ENCODE data around the gene TBC1D16.
"Not testable (repeated sequence)": the region's sequence is repeated elsewhere in the genome, so short reads cannot be mapped to it uniquely, and the experiment has no call there.

TBC1D16 gene

DNA sequence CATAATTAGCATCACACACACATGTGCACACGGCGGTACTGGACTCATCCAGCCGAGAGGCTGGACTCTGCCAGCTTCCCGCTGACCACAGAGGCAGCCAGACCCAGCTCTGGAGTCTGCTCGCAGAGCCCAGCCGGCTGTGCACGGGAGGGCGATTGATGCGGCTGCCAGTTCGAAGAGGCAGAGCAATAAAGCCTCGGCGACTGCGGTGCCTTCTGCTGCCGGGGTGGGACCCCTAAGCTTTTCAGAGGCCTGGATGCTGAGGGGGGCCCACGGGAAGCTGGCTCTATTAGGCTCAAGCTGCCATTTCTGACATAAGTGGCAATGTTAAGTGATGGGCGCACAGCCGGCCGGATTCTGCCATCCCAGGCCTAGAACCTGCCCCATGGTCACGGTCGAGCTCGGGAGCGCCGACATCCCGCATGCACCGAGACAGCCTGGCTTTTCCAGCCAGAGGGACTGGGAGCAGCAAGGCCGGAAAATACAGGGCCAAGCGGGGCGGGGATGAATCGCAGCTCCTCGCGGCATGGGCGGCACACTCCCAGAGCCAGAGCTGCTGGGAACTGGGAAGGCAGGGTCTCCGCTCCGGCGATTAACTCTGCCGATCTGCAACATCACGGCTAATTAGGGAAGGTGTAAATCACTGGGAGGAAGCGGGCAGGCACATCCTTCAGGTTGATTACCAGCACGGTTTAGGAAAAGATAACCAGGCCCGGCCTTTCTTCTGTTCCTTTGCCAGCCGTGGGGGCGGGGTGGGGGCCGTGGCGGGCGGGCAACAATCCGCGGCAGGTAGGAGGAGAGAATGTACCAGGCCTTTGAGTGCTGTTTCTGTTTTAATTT, 57.7 kb downstream of the TBC1D16 start:
- in situ Hi-C loops (cut with HindIII; ENCODE audit: low sequenced_read_pairs) = loop anchor here (5.0 kb wide), 2 partner anchors 86 to 186 kb away; no protein-coding TSS in a partner anchor

DNA sequence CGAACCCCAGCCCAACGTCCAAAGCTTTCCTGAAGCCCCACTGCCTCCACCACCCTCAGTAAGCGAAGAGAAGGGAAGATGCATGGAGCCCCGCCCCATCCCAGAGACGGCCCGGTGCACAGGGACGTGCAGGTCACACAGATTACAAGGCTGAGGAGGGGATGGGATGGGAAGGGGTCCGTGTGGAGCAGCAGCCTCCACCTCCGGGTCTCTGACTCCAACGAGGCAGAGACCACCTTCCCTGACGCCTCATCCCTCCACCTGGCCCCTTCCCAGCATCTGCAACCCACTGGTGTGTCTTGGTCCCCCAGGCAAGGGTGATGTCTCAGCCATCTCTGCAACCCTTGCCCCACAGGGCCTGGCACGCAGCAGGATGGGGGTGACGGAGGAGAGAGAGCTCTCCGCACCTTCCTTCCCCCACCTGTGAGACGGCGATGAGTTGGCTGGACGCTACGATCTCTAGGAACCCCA, 58.5 kb downstream of the TBC1D16 start:
- in situ Hi-C loops (cut with HindIII; ENCODE audit: low sequenced_read_pairs) = loop anchor here (5.0 kb wide), 2 partner anchors 85 to 185 kb away; no protein-coding TSS in a partner anchor

DNA sequence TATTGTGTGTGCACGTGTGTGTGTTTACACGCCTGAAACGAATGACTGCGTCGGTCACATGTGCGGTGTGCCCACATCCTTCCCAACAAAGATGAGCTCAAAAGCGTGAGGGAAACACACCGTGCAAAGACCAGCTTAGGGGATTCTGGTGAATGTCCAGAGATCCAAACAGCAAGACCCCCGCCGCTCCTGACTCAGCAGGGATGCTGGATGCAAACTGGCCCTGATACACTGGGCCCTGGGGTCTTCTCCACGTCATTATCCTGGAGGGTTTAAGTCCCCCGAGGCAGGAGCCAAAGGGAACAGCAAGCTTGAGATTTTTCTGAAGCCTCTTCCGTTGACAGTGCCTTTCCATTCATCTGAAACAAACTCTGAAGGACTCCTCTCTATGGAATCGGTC, 59.2 kb downstream of the TBC1D16 start:
- in situ Hi-C loops (cut with HindIII; ENCODE audit: low sequenced_read_pairs) = loop anchor here (5.0 kb wide), 2 partner anchors 84 to 184 kb away; no protein-coding TSS in a partner anchor

DNA sequence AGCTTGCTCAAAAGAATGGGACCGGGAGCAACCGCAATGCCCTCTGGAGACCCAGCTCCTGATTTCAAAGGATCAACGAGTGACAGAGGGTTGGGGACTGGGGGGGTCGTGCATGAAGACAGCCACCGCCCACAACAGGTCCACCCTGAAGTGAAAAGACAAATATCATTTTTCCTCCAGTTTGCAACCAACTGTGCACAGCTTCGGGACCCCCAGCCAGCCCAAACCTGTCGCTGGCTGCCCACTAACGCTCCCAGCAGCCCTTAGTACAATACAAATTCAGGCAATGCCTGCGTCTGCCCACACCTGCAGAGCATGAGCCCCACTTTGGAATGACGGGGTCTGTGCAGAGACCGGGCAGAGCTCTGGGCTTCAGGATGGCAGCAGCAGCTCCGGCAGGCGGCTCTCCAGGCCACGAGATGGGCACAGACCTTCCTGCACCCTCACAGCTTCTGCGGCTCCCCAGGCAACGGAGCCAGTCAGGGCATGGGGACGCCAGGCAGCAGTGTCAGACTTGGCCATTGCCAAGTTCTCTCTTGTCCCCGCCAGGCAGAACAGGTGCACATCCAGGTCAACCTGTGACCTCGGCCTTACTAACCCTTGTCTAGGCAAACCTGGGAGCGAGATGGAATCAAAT, 60.1 kb downstream of the TBC1D16 start:
- in situ Hi-C loops (cut with HindIII; ENCODE audit: low sequenced_read_pairs) = loop anchor here (5.0 kb wide), 2 partner anchors 83 to 183 kb away; no protein-coding TSS in a partner anchor

DNA sequence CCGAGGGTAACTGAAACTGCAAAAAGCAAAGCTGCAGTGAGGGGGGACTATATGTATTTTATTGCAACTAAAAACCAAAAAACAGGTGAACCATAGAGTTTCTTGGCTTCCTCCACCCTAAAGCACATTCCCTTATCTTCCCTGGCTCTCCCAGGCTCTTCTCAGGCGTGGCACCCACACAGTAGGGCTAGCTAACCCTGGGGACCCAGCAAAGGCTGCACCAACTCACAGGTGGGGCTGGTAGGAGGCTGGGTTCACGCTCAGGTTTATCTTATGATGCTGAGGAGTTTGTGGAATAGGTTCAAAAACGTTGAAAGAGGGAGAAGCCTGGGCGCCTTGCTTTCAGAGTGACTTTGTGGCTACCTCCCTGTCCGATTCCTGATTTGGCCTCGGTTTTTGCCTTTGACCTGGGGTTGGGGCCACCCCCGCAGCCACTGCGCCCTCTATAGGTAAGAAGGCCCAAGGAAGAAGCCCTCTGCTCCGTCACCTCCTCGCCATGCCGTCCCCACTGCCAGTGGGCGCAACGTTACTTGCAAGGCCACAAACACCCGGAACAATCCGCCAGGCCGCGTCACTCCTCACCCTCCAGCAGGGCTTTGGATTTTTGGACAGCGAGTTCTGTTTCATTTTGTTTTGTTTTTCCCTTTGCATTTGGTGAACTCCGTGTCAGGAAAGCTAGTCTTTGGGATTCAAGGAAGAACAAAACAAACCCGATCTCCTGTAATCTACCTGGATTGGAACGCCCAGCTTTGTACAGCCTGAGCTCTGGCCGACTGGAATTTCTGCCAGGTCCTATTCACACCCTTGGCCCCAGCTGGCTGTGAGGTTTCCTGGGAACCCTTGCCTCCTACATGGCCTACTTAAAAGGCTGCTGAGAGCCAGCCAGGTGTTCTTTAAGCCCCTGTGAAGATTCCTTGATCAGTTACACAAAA, 60.8 kb downstream of the TBC1D16 start:
- in situ Hi-C loops (cut with HindIII; ENCODE audit: low sequenced_read_pairs) = loop anchor here (5.0 kb wide), 2 partner anchors 83 to 183 kb away; no protein-coding TSS in a partner anchor

DNA sequence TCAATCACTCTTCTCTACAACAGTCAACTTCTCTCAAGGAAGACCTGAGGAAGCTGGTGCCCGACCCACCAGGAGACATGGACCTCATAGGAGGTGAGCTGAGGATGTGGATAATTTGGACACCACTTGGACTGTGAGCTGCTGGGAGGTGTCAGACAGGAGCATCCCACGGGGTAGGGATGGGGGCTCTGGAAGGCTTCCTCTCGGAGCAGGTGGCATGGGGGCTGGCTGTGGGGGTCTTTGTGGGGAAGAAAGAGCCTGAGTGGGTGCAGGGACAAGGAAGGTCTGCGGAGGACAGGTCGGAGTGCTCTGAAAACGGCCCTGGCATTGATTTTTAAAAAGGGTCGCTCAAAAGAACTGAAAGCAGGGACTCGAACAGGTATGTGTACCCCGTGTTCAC, 64.0 kb downstream of the TBC1D16 start:
- in situ Hi-C loops (cut with HindIII; ENCODE audit: low sequenced_read_pairs) = no loop called here

DNA sequence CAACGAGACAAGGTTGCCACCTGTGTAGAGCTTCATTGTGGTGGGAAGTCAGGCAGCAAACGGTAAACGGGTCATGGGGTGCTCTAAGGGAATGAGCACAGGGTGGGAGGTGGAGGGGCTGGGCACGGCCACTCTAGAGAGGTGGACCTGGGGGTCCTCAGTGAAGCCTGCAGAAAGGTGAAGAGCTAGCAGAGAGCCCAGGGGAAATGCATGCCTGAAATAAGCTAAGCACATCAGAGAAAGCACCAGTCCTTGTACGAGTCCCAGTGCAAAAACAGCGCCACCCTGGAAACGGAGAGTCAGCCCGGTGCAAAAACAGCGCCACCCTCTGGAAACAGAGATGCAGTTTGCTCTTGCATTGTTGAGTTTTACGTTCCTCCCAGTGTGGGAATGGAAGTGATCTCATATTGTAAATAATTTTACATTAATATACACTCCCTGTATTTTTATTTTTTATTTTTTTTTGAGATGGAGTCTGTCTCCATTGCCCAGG, 65.0 kb downstream of the TBC1D16 start:
- in situ Hi-C loops (cut with HindIII; ENCODE audit: low sequenced_read_pairs) = no loop called here

DNA sequence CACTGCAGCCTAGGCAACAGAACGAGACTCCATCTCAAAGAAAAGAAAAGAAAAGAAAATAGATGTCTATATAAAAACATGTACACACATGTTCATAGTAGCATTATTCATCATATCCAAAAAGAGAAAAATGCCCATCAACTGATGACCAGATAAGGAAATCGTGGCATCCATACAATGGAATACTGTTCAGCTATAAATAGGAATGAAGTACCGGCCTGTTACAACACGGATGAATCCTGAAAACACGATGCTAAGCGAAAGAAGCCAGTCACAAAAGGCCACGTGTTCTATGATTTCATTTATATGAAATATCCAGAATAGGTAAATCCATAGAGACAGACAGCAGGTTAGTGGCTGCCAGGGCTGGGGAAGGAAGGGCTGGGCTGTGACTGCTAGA, 65.8 kb downstream of the TBC1D16 start:
- in situ Hi-C loops (cut with HindIII; ENCODE audit: low sequenced_read_pairs) = no loop called here

DNA sequence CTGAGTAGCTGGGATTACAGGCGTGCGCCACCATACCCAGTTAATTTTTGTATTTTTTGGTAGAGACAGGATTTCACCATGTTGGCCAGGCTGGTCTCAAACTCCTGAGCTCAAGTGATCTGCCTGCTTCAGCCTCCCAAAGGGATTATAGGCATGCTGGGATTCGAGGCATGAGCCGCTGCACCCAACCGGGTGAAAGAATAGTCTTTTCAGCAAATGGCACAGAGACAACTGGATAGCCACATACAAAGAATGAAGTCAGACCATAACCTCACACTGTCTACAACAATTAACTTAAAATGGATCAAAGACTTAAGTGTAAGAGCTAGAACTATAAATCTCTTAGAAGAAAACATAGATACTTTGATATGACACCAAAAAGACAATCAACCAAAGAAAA, 67.6 kb downstream of the TBC1D16 start:
- in situ Hi-C loops (cut with HindIII; ENCODE audit: low sequenced_read_pairs) = no loop called here

DNA sequence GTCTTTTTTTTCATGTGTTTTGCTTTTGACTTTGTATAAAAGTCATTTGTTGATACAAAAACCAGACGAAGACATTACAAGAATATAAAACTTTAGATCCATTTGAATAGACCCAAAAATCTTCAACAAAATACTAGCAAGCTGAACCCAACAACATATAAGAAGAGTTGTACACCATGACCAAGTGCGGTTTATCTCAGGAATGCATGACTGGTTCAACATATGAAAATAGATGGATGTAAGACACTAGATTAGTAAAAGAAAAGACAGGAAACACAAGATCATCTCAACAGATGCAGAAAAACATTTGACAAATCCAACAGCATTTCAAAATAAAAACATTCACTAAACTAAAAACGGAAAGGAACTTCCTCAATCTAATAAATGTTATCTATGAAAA, 69.0 kb downstream of the TBC1D16 start:
- in situ Hi-C loops (cut with HindIII; ENCODE audit: low sequenced_read_pairs) = no loop called here

DNA sequence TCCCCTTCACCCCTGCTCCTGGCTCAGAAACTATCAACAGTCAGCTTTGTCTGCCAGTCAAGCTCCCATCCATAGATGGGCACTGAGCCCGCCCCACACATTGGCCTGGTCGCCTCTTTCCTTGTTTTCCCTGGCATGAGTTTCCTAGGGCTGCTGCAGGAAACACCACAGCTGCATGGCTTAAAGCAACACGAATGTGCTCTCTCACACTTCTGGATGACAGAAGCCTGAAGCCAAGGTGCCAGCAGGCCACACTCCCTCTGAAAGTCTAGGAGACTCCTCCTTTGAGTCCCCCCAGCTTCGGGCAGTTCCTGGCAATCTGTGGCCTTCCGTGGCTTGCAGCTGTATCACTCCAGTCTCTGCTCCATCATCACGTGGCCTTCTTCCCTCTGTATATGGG, 69.9 kb downstream of the TBC1D16 start:
- in situ Hi-C loops (cut with HindIII; ENCODE audit: low sequenced_read_pairs) = no loop called here

DNA sequence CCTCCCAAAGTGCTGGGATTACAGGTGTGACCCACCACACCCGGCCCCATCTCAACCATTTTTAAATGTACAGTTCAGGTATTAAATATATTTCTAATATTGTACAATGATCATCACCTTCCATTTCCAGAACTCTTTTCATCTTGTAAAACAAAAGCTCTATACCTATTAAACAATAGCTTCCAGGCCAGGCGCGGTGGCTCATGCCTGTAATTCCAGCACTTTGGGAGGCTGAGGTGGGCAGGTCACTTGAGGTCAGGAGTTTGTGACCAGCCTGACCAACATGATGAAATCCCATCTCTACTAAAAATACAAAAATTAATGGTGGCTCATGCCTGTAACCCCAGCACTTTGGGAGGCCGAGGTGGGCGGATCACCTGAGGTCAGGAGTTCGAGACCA, 73.2 kb downstream of the TBC1D16 start:
- in situ Hi-C loops (cut with HindIII; ENCODE audit: low sequenced_read_pairs) = not testable (repeated sequence)

DNA sequence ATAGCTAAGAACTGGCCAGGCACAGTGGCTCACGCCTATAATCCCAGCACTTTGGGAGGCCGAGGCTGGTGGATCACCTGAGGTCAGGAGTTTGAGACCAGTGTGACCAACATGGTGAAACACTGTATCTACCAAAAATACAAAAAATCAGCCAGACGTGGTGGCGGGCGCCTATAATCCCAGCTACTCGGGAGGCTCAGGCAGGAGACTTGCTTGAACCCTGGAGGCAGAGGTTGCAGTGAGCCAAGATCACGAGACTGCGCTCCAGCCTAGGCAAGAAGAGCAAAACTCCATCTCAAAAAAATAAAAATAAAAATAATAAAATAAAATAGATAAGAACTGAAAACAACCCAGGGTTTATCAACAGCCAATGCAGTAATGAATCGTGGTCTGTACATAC, 74.1 kb downstream of the TBC1D16 start:
- in situ Hi-C loops (cut with HindIII; ENCODE audit: low sequenced_read_pairs) = not testable (repeated sequence)

DNA sequence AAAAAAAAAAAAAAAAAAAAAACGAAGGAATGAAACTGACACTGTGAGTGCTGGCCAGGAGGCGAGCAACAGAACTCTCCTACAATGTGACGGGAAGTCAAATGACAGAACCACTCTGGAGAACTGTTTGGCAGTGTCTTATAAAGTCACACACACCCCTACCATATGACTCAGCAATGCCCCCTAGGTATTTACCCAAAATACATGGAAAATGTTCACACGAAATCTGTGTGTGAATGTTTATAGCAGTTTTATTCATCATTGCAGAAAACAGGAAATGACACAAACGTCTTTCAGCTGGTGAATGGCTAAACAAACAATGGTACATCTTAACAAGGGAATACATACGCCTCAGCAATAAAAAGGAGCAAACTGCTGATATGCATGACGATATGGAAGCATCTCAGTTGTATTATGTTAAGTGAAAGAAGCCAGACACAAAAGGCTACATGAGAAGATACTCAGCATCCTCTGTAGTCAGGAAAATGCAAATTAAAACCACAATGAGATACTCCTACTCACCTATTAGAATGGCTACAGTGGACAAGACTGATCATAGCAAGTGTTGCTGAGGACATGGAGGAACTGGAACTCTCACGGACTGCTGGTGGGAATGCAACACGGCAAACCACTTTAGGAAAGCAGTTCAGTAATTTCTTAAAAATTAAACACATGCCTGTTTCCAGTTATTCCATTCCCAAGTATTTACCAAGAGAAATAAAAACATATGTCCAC, 74.7 kb downstream of the TBC1D16 start:
- in situ Hi-C loops (cut with HindIII; ENCODE audit: low sequenced_read_pairs) = no loop called here

DNA sequence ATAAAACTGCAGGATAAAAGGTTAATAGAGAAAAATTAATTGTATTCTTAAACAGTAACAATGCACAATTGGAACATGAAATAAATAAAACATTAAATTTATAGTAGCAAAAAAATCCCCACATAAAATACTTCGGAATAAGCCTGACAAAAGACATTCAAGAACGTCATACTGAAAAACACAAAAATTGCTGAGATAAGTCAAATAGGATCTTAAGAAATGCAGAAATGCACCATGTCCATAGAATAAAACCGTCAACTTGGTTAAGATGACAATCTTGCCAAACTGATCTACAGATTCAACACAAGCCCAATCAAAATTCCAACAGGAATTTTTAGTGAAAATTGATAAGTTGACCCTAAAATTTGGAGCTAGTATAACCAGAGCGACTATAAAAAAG, 76.6 kb downstream of the TBC1D16 start:
- in situ Hi-C loops (cut with HindIII; ENCODE audit: low sequenced_read_pairs) = no loop called here

DNA sequence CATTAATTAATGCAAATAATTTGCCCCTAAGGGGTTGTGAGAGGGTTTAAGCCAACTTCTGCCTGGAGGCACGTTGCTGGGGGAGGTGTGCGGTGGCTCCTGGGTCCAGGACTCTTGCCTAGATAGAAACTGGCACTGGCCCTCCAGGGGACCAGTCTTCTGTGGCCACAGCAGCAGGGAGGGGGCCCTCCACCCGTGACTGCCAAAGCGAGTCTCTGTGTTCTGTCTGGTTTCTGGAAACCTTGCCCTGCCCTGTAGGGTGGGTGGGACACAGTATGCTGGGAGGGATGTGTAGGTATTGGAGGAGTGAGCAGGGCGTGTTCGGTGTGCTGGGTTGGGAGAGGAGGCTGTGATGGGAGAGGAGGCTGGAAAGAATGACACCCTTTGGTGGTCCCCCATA, 78.8 kb downstream of the TBC1D16 start:
- in situ Hi-C loops (cut with HindIII; ENCODE audit: low sequenced_read_pairs) = no loop called here

DNA sequence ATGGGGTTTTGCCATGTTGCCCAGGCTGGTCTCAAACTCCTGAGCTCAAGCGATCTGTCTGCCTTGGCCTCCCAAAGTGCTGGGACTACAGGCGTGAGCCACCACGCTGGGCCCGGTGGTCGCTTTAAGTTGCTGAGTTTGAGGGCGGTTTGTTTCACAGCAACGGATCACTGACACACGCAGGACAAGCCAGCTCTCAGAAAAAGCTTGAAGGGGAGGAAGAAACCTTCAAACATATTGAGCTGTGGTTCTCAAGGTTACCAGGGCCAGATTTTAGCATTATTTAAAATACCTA, 79.3 kb downstream of the TBC1D16 start:
- in situ Hi-C loops (cut with HindIII; ENCODE audit: low sequenced_read_pairs) = not testable (repeated sequence)

DNA sequence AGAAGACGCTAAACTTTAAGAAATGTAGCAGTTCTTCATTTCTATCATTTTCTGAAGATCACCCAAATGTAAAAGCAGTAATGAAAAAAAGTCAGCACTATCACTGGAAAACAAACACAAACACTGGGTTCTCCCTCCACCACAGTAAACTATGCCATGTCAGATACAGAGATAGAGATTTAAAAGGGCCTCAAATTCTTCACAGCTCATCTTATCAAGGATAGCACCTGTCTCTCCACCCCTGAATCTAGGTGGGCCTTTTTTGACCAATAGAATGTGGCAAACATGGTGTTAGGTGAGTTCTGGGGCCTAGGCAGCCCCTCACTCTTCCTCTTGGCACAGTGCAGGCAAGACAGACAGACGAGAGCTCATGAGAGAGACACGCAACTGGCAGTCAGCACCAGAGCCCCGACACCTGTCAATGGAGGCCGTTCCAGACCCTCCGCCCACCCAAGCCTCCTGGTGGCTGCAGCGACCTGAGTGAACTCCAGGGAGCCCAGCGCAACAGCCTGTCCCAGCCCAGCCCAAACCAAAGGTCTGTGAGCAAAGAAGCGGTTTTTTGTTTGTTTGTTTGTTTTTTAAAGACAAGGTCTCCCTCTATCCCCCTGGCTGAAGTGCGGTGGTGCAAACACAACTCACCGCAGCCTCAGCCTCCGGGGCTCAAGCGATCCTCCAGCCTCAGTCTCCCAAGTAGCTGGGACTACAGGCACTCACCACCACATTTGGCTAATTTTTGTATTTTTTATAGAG, 79.8 kb downstream of the TBC1D16 start:
- in situ Hi-C loops (cut with HindIII; ENCODE audit: low sequenced_read_pairs) = no loop called here

DNA sequence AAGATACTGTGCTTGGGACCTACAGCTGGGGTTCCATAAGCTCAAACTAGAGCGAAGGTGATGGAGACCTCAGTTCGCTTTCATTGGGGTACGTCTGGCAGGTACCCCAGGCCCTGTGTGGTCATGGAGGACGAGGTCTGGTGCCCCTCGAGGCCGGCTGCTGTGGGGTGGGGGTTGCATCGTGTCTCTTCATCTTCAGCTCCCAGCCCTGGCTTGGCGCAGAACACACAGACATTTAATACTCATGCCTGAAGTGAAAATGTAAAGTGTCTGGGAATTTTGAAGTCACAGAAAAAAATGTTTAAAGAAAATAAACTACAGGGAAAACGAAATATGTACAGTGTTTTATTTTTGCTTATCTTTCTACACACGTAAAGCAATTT, 80.5 kb downstream of the TBC1D16 start:
- in situ Hi-C loops (cut with HindIII; ENCODE audit: low sequenced_read_pairs) = no loop called here

Measured in endothelial cell of hepatic sinusoid (primary cell).